NCI-H1417 (cell line): ENCODE measurements around the gene ANAPC15.

ENCODE experiments used
- DNase-seq, 3 experiments: peaks; one replicate each; lab custom pipeline; 2025; lab: John Stamatoyannopoulos, UW

Gene ANAPC15

GRCh38 chr11:72125956-72126355 lies 13.5 kb upstream of the ANAPC15 start:
- DNase-seq = no peak

GRCh38 chr11:72124046-72124445 lies 11.6 kb upstream of the ANAPC15 start:
- no peak for DNase-seq

- no peak for DNase-seq
These were observed 10.7 kb upstream of the ANAPC15 start for GRCh38 chr11:72123117-72123653.

DNA sequence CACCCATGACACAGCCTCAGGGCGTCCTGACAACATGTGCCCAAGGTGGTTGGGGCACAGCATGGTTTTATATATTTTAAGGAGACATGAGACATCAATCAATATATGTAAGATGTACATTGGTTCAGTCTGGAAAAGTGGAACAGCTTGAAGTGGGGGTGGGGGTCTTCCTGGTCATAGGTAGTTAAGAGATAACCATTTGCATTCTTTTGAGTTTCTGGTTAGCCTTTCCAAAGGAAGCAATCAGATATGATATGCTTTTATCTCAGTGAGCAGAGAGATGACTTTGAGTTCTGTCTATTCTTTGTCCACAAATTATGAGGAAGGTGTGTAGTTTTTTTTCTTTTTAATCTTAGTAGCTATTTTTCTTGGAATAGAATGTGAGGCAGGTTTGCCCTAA lies 10.1 kb upstream of the ANAPC15 start:
- DNase-seq = no peak

- DNase-seq = no peak
These were observed 8.4 kb upstream of the ANAPC15 start for GRCh38 chr11:72120930-72121329.

GRCh38 chr11:72119198-72119597 lies 6.7 kb upstream of the ANAPC15 start:
- DNase-seq = no peak

DNA sequence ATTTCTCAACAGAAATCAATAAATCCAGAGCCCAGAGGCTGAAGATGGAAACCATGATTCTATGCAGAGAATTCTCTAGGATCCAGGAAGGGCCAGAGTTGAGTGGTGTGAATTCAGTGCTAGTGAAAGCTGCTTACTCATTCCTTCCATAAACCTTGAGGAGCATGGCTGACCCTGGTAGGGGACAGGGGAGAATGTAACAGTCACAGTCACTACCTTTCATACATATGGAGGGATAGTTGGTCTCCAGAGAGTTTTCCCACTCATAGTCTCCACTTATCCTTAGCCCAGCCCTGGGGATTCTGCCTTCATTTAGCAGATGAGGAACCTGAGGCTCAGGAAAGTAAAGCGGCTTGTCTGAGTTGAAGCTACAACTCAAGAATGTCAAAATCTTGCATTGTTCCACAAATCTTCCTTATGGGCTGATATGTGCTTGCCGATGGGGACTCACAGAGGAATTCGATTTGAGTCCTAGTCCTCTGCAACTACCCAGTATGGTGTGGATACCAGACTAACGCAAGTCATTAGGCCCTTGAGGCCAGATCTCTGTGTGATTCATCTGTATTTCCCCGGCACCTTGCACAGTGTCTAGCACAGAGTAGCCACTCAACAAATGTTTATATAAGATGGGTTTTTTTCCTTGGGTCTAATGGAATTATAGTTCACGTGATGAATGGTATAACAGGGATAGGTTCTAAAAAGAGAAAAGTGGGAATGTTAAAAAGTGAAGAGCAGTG lies 3.7 kb upstream of the ANAPC15 start:
- no peak for DNase-seq

DNA sequence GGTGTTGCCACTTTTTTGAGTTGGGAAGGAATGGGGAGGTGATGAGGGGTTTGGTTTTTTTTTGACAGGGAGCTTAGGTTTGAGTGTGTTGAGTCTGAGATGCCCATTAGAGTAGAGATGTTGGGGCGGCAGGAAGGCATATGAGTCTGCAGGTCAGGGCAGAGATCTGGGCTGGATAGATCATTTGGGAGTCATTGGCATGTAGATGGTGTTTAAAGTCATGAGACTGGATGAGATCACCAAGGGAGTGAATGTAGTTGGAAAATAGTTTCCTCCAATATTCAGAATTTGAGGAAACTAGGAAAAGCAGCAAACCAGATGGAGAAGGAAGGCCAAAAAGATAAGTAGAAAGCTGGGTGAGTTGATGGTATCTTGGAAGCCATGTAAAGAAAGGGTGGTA lies 2.1 kb upstream of the ANAPC15 start:
- DNase-seq = no peak

GRCh38 chr11:72112978-72113808 lies 698 bp upstream of the ANAPC15 start:
- peak in 1 of 3 experiments; percentile 45 for DNase-seq

- no peak for DNase-seq
These were observed 974 bp downstream of the ANAPC15 start for GRCh38 chr11:72111300-72112142.

GRCh38 chr11:72105888-72106287 lies 6.6 kb downstream of the ANAPC15 start, which contains the start of gene TOMT:
TOMT (plus strand) TSS chr11:72105924; CDS start chr11:72105952, 28 bp downstream.
- no peak for DNase-seq

DNA sequence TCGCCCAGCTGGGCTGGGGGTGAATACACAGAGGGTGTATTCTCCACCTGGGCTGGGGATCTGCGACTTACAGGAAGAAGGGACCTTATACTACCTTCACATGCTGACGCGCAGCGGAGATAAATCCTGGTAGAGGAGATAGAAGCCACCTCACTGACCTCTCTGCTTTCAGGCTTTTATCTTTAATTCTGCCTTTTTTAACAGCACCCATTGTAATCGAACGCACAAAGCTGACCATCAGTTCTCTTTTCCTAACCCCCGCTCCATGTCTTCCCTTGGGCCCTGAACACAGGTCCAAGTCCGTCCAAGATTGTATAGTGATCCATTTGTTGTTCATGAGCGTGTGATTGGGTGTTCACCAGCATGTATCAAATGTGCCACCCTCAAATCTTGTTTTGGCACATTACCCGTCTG lies 8.7 kb downstream of the ANAPC15 start:
- DNase-seq = no peak

- DNase-seq = peak; percentile 99 to 100 (median 99)
These were observed 9.3 kb downstream of the ANAPC15 start, which contains the start of gene LAMTOR1 for GRCh38 chr11:72102946-72103753. LAMTOR1 (minus strand) TSS chr11:72103297; CDS start chr11:72103224, 73 bp downstream.

GRCh38 chr11:72102631-72102945 lies 9.9 kb downstream of the ANAPC15 start:
- no peak for DNase-seq

GRCh38 chr11:72102162-72102561 lies 10.3 kb downstream of the ANAPC15 start:
- DNase-seq = no peak

GRCh38 chr11:72100462-72100861 lies 12.0 kb downstream of the ANAPC15 start:
- DNase-seq = no peak

DNA sequence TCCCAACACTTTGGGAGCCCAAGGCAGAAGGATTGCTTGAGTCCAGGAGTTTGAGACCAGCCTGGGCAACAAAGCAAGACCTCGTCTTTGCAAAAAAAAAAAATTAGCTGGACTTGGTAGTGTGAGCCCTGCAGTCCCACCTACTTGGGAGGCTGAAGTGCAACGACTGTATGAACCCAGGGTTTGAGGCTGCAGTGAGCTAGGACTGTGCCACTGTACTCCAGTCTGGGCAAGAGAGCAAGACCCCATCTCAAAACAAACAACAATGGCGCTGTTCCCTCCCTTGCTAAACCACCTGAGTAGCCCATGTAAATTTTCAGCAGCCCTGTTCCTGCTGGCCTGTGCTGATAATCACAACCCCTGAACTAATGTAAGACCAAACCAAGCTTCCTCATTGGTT lies 12.5 kb downstream of the ANAPC15 start:
- no peak for DNase-seq

DNA sequence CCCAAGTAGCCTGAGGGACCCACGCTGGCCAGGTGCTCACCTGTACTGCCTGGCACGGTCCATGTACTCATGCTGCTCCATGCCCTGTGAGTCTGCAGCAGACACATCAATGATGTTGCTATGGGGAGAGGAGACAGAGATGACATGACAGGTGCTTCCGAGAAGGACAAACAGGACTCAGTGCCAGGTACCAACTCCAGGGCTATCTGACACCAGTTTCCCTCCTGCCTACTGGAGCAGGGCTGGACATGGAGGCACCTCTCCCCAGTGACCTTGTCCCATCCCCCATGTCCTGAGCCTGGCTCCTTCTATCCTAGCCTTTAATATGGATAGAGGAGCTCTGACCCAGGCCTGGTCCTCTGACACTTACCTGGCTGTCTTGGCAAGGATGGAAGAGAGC lies 13.8 kb downstream of the ANAPC15 start:
- no peak for DNase-seq

DNA sequence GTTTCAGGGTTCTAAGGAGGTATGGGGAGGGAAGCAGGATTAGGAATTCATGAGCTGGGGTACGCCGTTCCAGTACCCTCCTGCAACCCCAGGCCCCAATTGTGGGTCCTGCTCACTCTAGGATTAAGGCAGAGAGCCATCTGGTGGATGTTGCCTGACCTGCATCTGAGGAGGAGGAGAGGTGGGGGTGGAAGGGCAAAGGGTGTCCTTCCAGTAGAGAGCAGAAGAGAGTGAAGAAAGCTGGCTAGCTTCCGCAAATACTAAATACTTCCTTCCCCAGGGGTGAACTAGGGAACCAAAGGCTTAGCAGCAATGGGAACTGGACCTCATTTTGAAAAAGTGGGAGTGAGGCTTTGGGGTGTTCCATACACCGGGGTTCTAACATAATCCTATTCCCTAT lies 21.2 kb downstream of the ANAPC15 start:
- DNase-seq = peak; percentile 16 to 80 (median 59)

DNA sequence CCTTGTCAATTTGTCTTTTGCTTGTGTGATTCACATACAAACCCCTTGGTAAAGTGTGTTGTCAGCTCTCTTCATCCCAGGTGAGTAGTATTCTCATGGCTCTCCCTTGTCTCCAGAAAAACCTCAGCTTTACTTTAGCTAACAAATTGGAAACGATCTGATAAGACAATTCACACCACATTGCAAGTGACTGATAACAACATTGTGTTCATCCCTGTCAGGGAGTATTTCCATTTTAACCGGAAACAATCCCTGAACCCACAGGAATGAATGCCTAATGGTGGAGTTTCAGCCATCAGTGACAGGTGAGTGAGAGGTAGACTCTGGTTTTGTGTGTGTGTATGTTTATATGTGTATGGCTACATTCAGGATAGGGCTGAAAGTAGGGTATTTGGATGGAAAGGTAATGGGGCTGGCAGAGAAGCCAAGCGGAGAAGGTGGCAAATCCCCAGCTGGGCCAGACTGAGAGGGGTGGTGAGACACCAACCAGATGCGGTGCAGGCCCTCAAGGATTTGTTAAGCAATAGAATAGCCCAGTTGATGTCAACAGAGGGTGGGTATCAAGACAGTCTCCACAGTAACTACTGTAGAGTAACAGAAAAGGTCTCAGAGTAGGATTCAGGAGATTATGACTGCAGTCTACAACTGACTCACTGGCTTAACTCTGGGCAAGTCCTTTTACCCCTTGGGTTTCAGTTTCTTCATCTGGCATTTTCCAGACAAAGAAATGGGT lies 24.3 kb downstream of the ANAPC15 start:
- no peak for DNase-seq
